Kidney epithelial cell (primary cell): ENCODE measurements around the gene LMCD1. TPM values are rescaled to one million over a fixed set of nuclear protein-coding genes. Genes with fewer than 3 reads are reported as not detected.

Source experiments
- DNase-seq: peaks from one replicate; pipeline ENCODE4 v3.0.0-alpha.2; 2010; ENCODE audit warnings: low read depth
- H3K27me3 ChIP-seq: 2 replicates; pipeline ENCODE4 v1.6.0; 2011; ENCODE audit warnings: low read length; ENCODE audit not compliant: control insufficient read depth, insufficient read depth
- H3K36me3 ChIP-seq: 2 replicates; pipeline ENCODE4 v1.5.1; 2011; ENCODE audit warnings: low read length; ENCODE audit not compliant: control insufficient read depth, insufficient read depth
- H3K4me3 ChIP-seq: 2 replicates; pipeline ENCODE4 v1.5.1; 2011; ENCODE audit warnings: low read depth, mild to moderate bottlenecking, control low read depth, low read length
- CTCF ChIP-seq: IDR thresholded peaks from 2 replicates; pipeline ENCODE4 v1.5.1; 2011; ENCODE audit warnings: mild to moderate bottlenecking, moderate library complexity, low read length, control low read depth, inconsistent platforms; ENCODE audit not compliant: insufficient read depth, poor library complexity, severe bottlenecking
- total RNA-seq: library from RNA; depleted of rRNA; stranded (reverse); fragments of >200 nt; gene quantifications from 2 replicates; pipeline ENCODE4 v1.2.3, GENCODE V29; 2015

LMCD1 gene
- total RNA-seq, 1 donor from 2014 or later, result 264 TPM

DNA sequence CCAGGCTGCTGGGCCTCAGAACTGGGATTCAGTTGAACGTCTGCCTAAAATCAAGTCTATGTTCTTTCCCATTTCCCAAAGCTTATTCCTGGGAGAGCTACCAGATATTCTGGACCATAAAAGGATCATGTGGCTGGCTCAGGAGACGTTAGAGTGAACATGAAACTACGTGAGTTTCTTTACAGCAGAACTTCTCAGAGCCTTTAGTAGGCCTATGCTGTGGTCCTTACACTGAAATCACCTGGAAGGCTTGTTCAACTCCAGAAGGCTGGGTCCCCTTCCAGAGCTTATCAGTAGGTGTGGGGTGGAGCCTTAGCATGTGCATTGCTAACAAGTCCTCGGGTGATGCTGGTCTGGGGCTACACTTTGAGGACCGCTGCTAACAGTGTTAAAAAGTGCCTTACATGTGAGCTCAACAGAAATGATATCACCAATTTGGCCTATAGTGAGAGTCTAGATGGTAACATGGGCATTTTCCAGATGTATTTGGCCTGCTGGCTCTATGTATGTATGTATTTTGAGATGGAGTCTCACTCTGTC, 50.7 kb downstream of the LMCD1 start:
- Histone ChIP-seq H3K4me3 (no peak overlapping the region), H3K36me3 (peaks cover 2% of the 10 kb centered on the region), H3K27me3 (no peaks in the 10 kb centered on the region)
- DNase-seq, result no peak
- no peak for TF ChIP-seq CTCF

GRCh38 chr3:8553405-8553804, 51.8 kb downstream of the LMCD1 start:
- peaks cover 3% of the 10 kb centered on the region for H3K36me3 ChIP-seq
- H3K4me3 ChIP-seq, result no peak overlapping the region
- no peak for DNase-seq
- TF ChIP-seq CTCF, result no peak
- no peaks in the 10 kb centered on the region for H3K27me3 ChIP-seq

- Histone ChIP-seq H3K27me3 (no peaks in the 10 kb centered on the region), H3K4me3 (no peak overlapping the region), H3K36me3 (peaks cover 3% of the 10 kb centered on the region)
- no peak for TF ChIP-seq CTCF
- DNase-seq, result no peak
Measured at GRCh38 chr3:8554696-8555095, 53.1 kb downstream of the LMCD1 start.

- Histone ChIP-seq H3K4me3 (no peak overlapping the region), H3K27me3 (no peaks in the 10 kb centered on the region), H3K36me3 (peaks cover 3% of the 10 kb centered on the region)
- TF ChIP-seq CTCF, result no peak
- peak; percentile 14 for DNase-seq
Measured at GRCh38 chr3:8555113-8555661, 53.6 kb downstream of the LMCD1 start.

DNA sequence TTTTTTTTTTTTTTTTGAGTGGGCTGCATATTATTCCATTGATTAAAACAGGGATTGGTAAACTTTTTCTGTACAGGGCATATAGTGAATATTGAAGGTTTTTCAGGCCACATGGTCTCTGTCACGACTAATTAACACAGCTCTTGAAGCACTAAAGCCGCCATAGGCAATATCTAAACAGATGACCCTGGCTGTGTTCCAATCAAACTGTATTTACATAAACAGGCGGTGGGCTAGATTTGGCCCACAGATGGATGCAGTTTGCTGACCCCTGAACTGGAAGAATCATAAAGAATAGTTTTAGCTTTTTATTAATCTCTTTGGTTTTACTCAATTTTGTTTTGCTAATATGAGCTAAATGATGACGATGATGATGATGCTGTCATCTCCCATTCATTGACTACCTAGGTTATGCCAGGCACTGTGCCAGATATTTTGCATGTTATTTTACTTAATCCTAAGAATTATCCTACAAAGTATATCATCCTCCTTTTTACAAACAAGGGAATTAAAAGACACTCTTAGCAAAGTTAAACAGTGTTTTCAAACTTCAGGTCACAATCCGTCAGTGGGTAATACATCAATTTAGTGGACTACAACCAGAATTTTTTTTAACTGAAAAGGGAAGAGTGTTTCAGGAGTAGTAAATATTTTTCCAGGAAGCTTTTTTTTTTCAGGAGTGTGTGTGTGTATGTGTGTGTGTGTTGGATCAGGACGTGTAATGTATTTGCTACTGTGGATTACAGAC, 54.3 kb downstream of the LMCD1 start:
- Histone ChIP-seq H3K27me3 (no peaks in the 10 kb centered on the region), H3K36me3 (peaks cover 3% of the 10 kb centered on the region), H3K4me3 (no peak overlapping the region)
- TF ChIP-seq CTCF, result no peak
- no peak for DNase-seq

DNA sequence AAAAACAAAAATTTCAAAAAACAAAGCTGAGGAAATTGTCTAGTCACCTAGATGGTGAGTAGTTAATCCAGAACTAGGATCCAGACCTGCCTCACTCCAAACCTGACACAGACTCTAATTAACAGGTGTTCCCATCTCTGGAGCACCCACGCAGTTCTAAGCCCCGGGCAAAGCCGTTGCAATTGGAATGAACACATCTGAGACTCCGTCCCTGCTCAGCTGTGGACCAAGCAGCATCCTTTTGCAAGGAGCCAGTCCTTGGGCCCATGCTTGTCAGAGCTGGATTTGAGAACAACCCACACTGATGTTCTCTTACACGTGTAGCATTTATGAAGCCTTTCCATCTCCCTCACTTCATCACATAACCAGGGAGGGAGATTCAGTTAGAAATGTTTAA, 54.8 kb downstream of the LMCD1 start:
- Histone ChIP-seq H3K4me3 (no peak overlapping the region), H3K27me3 (no peaks in the 10 kb centered on the region), H3K36me3 (peaks cover 3% of the 10 kb centered on the region)
- TF ChIP-seq CTCF, result no peak
- no peak for DNase-seq
